Spleen (tissue), 11 donors: ENCODE results near the gene CDX1. TPM values are rescaled to one million over a fixed set of nuclear protein-coding genes. Genes with fewer than 3 reads are reported as not detected.

Experiments
- DNase-seq: peaks from one replicate; pipeline ENCODE4 v3.0.0-alpha.2; 2020
- H3K27ac ChIP-seq, 8 donors: fragments of 200-600 bp; sonication (generic) in 7 of 8; 1 replicate in 4 of 8; 2 replicates in 4 of 8; pipeline versions ENCODE4 v1.5.0 to v1.8.0; 2016 to 2021; ENCODE audit warnings: inconsistent platforms in 4 of 8, mild to moderate bottlenecking in 4 of 8, moderate library complexity in 1 of 8
- H3K27me3 ChIP-seq, 7 donors: fragments of 200-600 bp; sonication (generic) in 6 of 7; replicated peaks in 1 of 7; 1 replicate in 4 of 7; 2 replicates in 3 of 7; pipeline versions ENCODE4 v1.5.0 to v1.8.0; 2016 to 2021; ENCODE audit warnings: inconsistent platforms in 3 of 7, mild to moderate bottlenecking in 1 of 7
- H3K36me3 ChIP-seq, 6 donors: fragments of 200-600 bp; sonication (generic) in 5 of 6; 1 replicate in 4 of 6; 2 replicates in 2 of 6; pipeline versions ENCODE4 v1.5.0 to v1.8.0; 2016 to 2021; ENCODE audit warnings: inconsistent platforms in 2 of 6
- H3K4me1 ChIP-seq, 6 donors: fragments of 200-600 bp; sonication (generic) in 5 of 6; 1 replicate in 3 of 6; 2 replicates in 3 of 6; pipeline versions ENCODE4 v1.5.0 to v1.8.0; 2016 to 2021; ENCODE audit warnings: inconsistent platforms in 3 of 6
- H3K4me3 ChIP-seq, 8 donors: fragments of 200-600 bp; sonication (generic) in 7 of 8; 1 replicate in 4 of 8; 2 replicates in 4 of 8; pipeline versions ENCODE4 v1.5.0 to v1.8.0; 2016 to 2021; ENCODE audit warnings: inconsistent platforms in 4 of 8, mild to moderate bottlenecking in 4 of 8, moderate library complexity in 2 of 8
- H3K9me3 ChIP-seq, 8 donors: fragments of 200-600 bp; sonication (generic) in 7 of 8; 1 replicate in 4 of 8; 2 replicates in 4 of 8; pipeline versions ENCODE4 v1.5.0 to v1.8.0; 2016 to 2021; ENCODE audit warnings: inconsistent platforms in 4 of 8
- POLR2A ChIP-seq, 3 donors: fragments of 450-650 bp; IDR thresholded peaks; one replicate each; pipeline ENCODE4 v1.5.1; 2017; ENCODE audit warnings: antibody characterized with exemption in 3 of 3, mild to moderate bottlenecking in 1 of 3
- POLR2AphosphoS5 ChIP-seq, 3 donors: sonication (generic); formaldehyde crosslinking; IDR thresholded peaks; one replicate each; pipeline ENCODE4 v1.5.1; 2017; ENCODE audit warnings: antibody characterized with exemption in 3 of 3
- WGBS, 5 donors: extraction: QIAGEN DNeasy Blood & Tissue Kit in 3 of 5; methylation state at CpG; one replicate each; pipeline versions ENCODE4 v1.1.5 to v1.1.7; 2013 to 2018; 5-methylcytosine and 5-hydroxymethylcytosine counted together
- intact Hi-C: fragments of 100-400 bp; cut with DNase I; formaldehyde crosslinking; loops from one replicate; pipeline ENCODE4 v1.15.0; 2023; ENCODE audit warnings: low total_unique reads
- polyA plus RNA-seq, 3 donors: library from polyadenylated mRNA; stranded (reverse); fragments of 200-250 nt; gene quantifications; one replicate each; pipeline ENCODE4 v1.2.1, GENCODE V29; 2013
- total RNA-seq, 7 donors: library from RNA; depleted of rRNA in 3 of 7; stranded (reverse); fragments of >200 nt in 3 of 7; fragmentation: NEBNext Ultra II Directional in 4 of 7; extraction: Animal tissue kit (Norgen Biotek cat#: 25700) in 4 of 7; gene quantifications; one replicate each; pipeline versions ENCODE4 v1.1.0 to v1.2.1, GENCODE V29; 2016 to 2021
- TF ChIP-seq, protein P1 (sequence below), 11 experiments: fragments of 200-600 bp in 7 of 11; fragments of 450-650 bp in 4 of 11; sonication (generic) in 4 of 11; IDR thresholded peaks in 8 of 11; conservative IDR thresholded peaks in 3 of 11; 1 replicate in 7 of 11; 2 replicates in 4 of 11; pipeline versions ENCODE4 v1.4.0 to v1.8.0; 2016 to 2021; ENCODE audit warnings: antibody characterized with exemption in 11 of 11, inconsistent platforms in 4 of 11, mild to moderate bottlenecking in 1 of 11
- donor health status: healthy with polysubstance abuse.
- donor health status: DM: no; HTN: no; CAD: no; lungs with moderate emphysema.
- donor health status: DM: no; HTN: no; CAD: no.
- donor health status: Bipolar disorder and iron deficiency.
- donor health status: healthy.
- donor health status: DM: no; HTN: no; CAD: no.
- donor health status: DM: yes; HTN: yes; CAD: no.

The CDX1 gene
- total and polyA plus RNA-seq, 10 donors = 0.25 to 1.3 (median 0.41) TPM; not detected in 5

DNA sequence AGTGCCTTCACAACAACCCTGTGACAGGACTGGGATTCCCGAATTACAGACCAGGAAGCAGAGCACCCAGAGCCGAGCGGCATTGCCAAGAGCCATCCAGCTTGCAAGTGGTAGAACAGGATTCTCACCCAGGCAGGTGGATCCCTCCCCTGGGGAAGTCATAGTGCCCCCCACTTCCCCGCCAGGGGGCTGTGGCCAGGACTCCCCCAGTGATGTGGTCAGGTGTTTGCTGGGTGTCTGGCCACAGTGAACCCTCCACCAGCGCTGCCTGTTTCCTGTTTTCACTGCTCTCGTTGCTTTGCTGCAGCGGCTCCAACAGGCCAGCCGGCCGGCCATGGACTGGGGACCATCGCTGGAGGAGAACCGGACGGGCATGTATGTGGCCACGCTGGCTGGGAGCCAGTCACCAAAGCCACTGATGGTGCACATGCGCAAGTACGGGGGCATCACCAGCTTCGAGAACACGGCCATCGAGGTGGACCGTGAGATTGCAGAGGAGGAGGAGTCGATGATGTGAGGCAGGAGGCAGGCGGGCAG, 42.6 kb downstream of the CDX1 start:
- H3K4me3 ChIP-seq = peak overlapping the region in 1 of 8 donors; percentile 36
- 18 to 50% (median 31%) methylated on average over 21 of the region's 21 CpGs for WGBS, 5 donors
- no peak for DNase-seq

DNA sequence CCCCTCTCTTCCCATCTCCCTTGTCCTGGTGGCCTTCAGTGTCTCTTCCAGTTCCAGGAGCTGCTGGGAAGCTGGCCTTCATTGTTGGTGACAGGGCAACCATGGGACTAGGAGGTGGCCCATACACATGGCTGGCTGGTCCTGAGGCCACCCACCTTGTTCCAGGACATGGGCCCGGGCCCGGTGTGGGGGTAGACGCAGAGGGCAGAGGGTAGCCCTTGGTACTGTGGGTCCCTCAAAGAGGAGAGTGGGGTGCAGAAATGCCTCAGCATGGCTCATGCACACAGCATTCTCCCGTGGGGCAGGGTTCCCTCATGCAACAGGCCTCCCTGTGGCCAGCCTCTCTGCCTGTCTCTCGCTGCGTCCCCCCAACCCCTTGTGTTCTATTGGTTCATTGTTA, 44.1 kb downstream of the CDX1 start:
- intact Hi-C loops = loop anchor here (10.0 kb wide), 1 partner anchor 76 kb away; no protein-coding TSS in a partner anchor
- no peak for DNase-seq
- Histone ChIP-seq H3K4me3 (no peak overlapping the region), H3K27me3 (peaks cover 0 to 31% (median 8%) of the 10 kb centered on the region in 7 donors), H3K4me1 (peaks cover 0 to 15% (median 6%) of the 10 kb centered on the region in 6 donors), H3K9me3 (no peaks in the 10 kb centered on the region), H3K27ac (no peak overlapping the region), H3K36me3 (no peaks in the 10 kb centered on the region)
- no peak for TF ChIP-seq POLR2A (IDR thresholded peaks at IDR 0.05)
- TF ChIP-seq, protein P1, sequence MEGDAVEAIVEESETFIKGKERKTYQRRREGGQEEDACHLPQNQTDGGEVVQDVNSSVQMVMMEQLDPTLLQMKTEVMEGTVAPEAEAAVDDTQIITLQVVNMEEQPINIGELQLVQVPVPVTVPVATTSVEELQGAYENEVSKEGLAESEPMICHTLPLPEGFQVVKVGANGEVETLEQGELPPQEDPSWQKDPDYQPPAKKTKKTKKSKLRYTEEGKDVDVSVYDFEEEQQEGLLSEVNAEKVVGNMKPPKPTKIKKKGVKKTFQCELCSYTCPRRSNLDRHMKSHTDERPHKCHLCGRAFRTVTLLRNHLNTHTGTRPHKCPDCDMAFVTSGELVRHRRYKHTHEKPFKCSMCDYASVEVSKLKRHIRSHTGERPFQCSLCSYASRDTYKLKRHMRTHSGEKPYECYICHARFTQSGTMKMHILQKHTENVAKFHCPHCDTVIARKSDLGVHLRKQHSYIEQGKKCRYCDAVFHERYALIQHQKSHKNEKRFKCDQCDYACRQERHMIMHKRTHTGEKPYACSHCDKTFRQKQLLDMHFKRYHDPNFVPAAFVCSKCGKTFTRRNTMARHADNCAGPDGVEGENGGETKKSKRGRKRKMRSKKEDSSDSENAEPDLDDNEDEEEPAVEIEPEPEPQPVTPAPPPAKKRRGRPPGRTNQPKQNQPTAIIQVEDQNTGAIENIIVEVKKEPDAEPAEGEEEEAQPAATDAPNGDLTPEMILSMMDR (IDR thresholded peaks at IDR 0.05 in 8 of 11, conservative IDR thresholded peaks at IDR 0.05 in 3 of 11) = no peak
- no peak for TF ChIP-seq POLR2AphosphoS5 (IDR thresholded peaks at IDR 0.05)
- WGBS, 5 donors = 73 to 88% (median 81%) methylated on average over 6 of the region's 6 CpGs

More for the DNA sequence above, 42.6 kb downstream of the CDX1 start:
- peaks cover 0 to 31% (median 8%) of the 10 kb centered on the region in 7 donors for H3K27me3 ChIP-seq
- peaks cover 0 to 15% (median 6%) of the 10 kb centered on the region in 6 donors for H3K4me1 ChIP-seq
- no peak for TF ChIP-seq POLR2A (IDR thresholded peaks at IDR 0.05)
- H3K36me3 ChIP-seq = no peaks in the 10 kb centered on the region
- H3K9me3 ChIP-seq = no peaks in the 10 kb centered on the region
- intact Hi-C loops = no loop called here
- no peak overlapping the region for H3K27ac ChIP-seq

DNA sequence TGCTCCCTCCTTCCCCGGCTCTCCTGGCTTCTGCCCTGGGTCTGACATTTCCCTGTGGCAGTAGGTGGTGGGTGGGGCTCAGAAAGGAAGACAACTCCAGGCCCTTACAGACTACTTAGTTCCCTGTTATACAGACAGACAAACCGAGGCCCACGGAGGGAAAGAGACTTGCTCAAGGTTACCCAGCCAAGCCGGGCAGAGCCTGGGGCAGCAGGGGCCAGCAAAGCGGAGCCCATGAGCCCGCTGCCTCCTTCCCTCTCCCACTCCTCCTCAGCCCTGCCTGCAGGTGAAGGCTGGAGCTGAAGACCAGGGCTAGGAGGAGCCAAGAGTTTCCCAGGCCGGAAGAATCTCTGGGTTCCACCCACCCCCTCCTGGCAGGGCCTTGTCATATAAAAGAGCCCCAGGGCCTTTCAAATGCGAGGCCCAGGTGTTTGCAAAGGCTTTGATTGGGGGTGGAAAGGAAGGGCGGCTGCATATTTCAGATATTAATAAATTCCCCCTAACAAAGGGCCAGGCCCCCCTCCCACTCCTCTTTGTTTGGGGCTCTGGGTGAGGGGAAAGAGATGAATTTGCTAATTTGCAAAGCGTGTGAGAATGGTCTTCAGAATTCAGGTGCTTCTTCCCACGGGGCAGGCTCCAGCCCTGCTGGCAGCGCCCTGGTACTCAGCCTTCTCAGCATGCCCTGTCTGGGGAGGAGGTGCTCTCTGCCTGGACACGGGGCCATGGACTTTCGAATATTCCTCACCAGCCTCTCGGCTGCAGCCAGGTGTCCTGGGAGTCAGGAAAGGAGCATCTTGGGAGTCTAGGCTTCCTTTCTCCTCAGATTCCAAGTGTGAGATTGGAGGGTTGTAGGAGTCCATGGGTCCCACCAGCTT, 44.8 kb downstream of the CDX1 start:
- TF ChIP-seq POLR2AphosphoS5 (IDR thresholded peaks at IDR 0.05) = no peak
- TF ChIP-seq, protein P1 (IDR thresholded peaks at IDR 0.05 in 8 of 11, conservative IDR thresholded peaks at IDR 0.05 in 3 of 11) = no peak
- TF ChIP-seq POLR2A (IDR thresholded peaks at IDR 0.05) = no peak
- Histone ChIP-seq H3K4me1 (peaks cover 0 to 15% (median 6%) of the 10 kb centered on the region in 6 donors), H3K36me3 (no peaks in the 10 kb centered on the region), H3K4me3 (no peak overlapping the region), H3K27ac (no peak overlapping the region), H3K9me3 (no peaks in the 10 kb centered on the region), H3K27me3 (peaks cover 0 to 31% (median 8%) of the 10 kb centered on the region in 7 donors)
- DNase-seq = no peak
- intact Hi-C loops = loop anchor here (10.0 kb wide), 1 partner anchor 77 kb away; no protein-coding TSS in a partner anchor
- 82 to 93% (median 87%) methylated on average over 14 to 15 of the region's 15 CpGs for WGBS, 5 donors

DNA sequence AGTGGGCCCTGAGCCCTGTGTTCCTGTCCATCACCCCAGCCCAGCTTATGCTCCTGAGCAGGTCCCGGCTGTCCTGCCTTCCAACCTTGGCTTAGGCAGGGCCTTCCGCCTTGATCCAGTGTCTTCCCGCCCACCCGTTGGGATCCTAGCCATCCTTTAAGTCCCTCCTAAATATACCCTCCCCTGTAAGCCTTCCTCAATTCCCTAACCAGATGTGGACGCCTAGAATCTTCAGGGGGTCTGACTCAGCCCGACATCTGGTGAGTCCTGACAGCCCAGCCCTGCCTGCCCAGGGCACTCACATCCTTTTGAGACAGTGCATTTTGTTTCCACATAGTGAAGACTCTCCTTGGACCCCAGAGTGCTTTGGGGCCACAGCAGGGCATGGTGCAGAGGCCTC, 47.0 kb downstream of the CDX1 start:
- WGBS, 5 donors = 83 to 94% (median 89%) methylated on average over 6 of the region's 6 CpGs
- H3K9me3 ChIP-seq = no peaks in the 10 kb centered on the region
- intact Hi-C loops = loop anchor here (10.0 kb wide), 1 partner anchor 79 kb away; no protein-coding TSS in a partner anchor

More for the DNA sequence above, 47.0 kb downstream of the CDX1 start:
- no peak for TF ChIP-seq POLR2AphosphoS5 (IDR thresholded peaks at IDR 0.05)
- no peak for TF ChIP-seq POLR2A (IDR thresholded peaks at IDR 0.05)
- TF ChIP-seq, protein P1 (IDR thresholded peaks at IDR 0.05 in 8 of 11, conservative IDR thresholded peaks at IDR 0.05 in 3 of 11) = no peak
- Histone ChIP-seq H3K27me3 (peaks cover 0 to 33% (median 8%) of the 10 kb centered on the region in 7 donors), H3K4me1 (peaks cover 0 to 19% (median 6%) of the 10 kb centered on the region in 6 donors), H3K27ac (no peak overlapping the region), H3K36me3 (no peaks in the 10 kb centered on the region), H3K4me3 (no peak overlapping the region)
- DNase-seq = no peak
